Effector CD4-positive, alpha-beta T cell (primary cell): ENCODE measurements around the gene AKT2.

ENCODE experiments used
- DNase-seq: peaks from one replicate; pipeline ENCODE4 v3.0.0-alpha.2; 2020

The AKT2 gene

GRCh38 chr19:40252395-40252794 is 32.8 kb downstream of the AKT2 start:
- no peak for DNase-seq

- no peak for DNase-seq
Measured at GRCh38 chr19:40251991-40252390, 33.2 kb downstream of the AKT2 start.

- DNase-seq, result no peak
Measured at GRCh38 chr19:40251244-40251643, 33.9 kb downstream of the AKT2 start.

GRCh38 chr19:40249781-40250180 is 35.4 kb downstream of the AKT2 start:
- no peak for DNase-seq

GRCh38 chr19:40249201-40249600 is 35.9 kb downstream of the AKT2 start:
- no peak for DNase-seq

GRCh38 chr19:40247735-40248262 is 37.3 kb downstream of the AKT2 start:
- DNase-seq, result no peak

- no peak for DNase-seq
Measured at GRCh38 chr19:40247178-40247577, 38.0 kb downstream of the AKT2 start.

GRCh38 chr19:40246292-40247073 is 38.7 kb downstream of the AKT2 start:
- no peak for DNase-seq

- DNase-seq, result no peak
Measured at GRCh38 chr19:40245506-40246128, 39.5 kb downstream of the AKT2 start.

GRCh38 chr19:40244579-40245317 is 40.4 kb downstream of the AKT2 start:
- no peak for DNase-seq

GRCh38 chr19:40243181-40243580 is 42.0 kb downstream of the AKT2 start:
- DNase-seq, result no peak

GRCh38 chr19:40242480-40242879 is 42.7 kb downstream of the AKT2 start:
- DNase-seq, result no peak

- DNase-seq, result no peak
Measured at GRCh38 chr19:40241809-40242384, 43.2 kb downstream of the AKT2 start.

GRCh38 chr19:40241125-40241808 is 43.9 kb downstream of the AKT2 start:
- no peak for DNase-seq

- no peak for DNase-seq
Measured at GRCh38 chr19:40240332-40240731, 44.8 kb downstream of the AKT2 start.

- DNase-seq, result no peak
Measured at GRCh38 chr19:40239415-40240226, 45.5 kb downstream of the AKT2 start.

GRCh38 chr19:40238775-40239174 is 46.4 kb downstream of the AKT2 start:
- no peak for DNase-seq

GRCh38 chr19:40237791-40238190 is 47.4 kb downstream of the AKT2 start:
- DNase-seq, result no peak

- no peak for DNase-seq
Measured at GRCh38 chr19:40236366-40236765, 48.8 kb downstream of the AKT2 start.

GRCh38 chr19:40236026-40236355 is 49.2 kb downstream of the AKT2 start:
- no peak for DNase-seq

- DNase-seq, result no peak
Measured at GRCh38 chr19:40235238-40236025, 49.7 kb downstream of the AKT2 start.
